Smooth muscle cell (in vitro differentiated cells): ENCODE results near the gene SLC16A3. TPM values are rescaled to one million over a fixed set of nuclear protein-coding genes. Genes with fewer than 3 reads are reported as not detected.

Source experiments
- DNase-seq: peaks from one replicate; lab custom pipeline; 2025; ENCODE audit not compliant: unreplicated experiment; lab: John Stamatoyannopoulos, UW
- H2AFZ ChIP-seq: fragments of 200-600 bp; sonication (generic); 2 replicates; pipeline ENCODE4 v1.6.0; 2016; ENCODE audit warnings: antibody characterized with exemption, low read depth, mild to moderate bottlenecking
- H3F3A ChIP-seq: fragments of 200-600 bp; sonication (generic); 2 replicates; pipeline ENCODE4 v1.6.0; 2017; ENCODE audit warnings: antibody characterized with exemption, low read depth
- H3K27ac ChIP-seq: fragments of 200-600 bp; sonication (generic); 2 replicates; pipeline ENCODE4 v1.5.1; 2016; ENCODE audit warnings: low read depth, mild to moderate bottlenecking
- H3K27me3 ChIP-seq: fragments of 200-600 bp; sonication (generic); 2 replicates; pipeline ENCODE4 v1.6.1; 2016; ENCODE audit warnings: low read depth, mild to moderate bottlenecking
- H3K36me3 ChIP-seq: fragments of 200-600 bp; sonication (generic); 2 replicates; pipeline ENCODE4 v1.5.1; 2016; ENCODE audit warnings: low read depth
- H3K4me1 ChIP-seq: fragments of 200-600 bp; sonication (generic); 2 replicates; pipeline ENCODE4 v1.5.1; 2016; ENCODE audit warnings: low read depth
- H3K4me2 ChIP-seq: fragments of 200-600 bp; sonication (generic); 2 replicates; pipeline ENCODE4 v1.6.0; 2016; ENCODE audit warnings: mild to moderate bottlenecking
- H3K4me3 ChIP-seq: fragments of 200-600 bp; sonication (generic); 2 replicates; pipeline ENCODE4 v1.5.1; 2016; ENCODE audit warnings: mild to moderate bottlenecking
- H3K79me2 ChIP-seq: fragments of 200-600 bp; sonication (generic); 2 replicates; pipeline ENCODE4 v1.6.0; 2016; ENCODE audit warnings: low read depth, mild to moderate bottlenecking
- H3K9ac ChIP-seq: fragments of 200-600 bp; sonication (generic); 2 replicates; pipeline ENCODE4 v1.6.0; 2016; ENCODE audit warnings: low read depth
- H3K9me3 ChIP-seq: fragments of 200-600 bp; sonication (generic); replicated peaks from 2 replicates; pipeline ENCODE4 v1.5.1; 2016; ENCODE audit warnings: low read depth
- H4K20me1 ChIP-seq: fragments of 200-600 bp; sonication (generic); 2 replicates; pipeline ENCODE4 v1.6.0; 2016; ENCODE audit warnings: low read depth
- WGBS: methylation state at CpG from one replicate; pipeline ENCODE4 v1.1.7; 2016; ENCODE audit warnings: low lambda C conversion rate; 5-methylcytosine and 5-hydroxymethylcytosine counted together
- polyA plus RNA-seq: library from polyadenylated mRNA; unstranded; fragments of >200 nt; fragmentation: Nextera tagmentation; extraction: Ambion mirVana; gene quantifications from 2 replicates; pipeline ENCODE4 v1.2.1, GENCODE V29; 2016
- total RNA-seq: library from RNA; depleted of rRNA; stranded (reverse); fragments of >200 nt; gene quantifications from 2 replicates; pipeline ENCODE4 v1.2.3, GENCODE V29; 2014
- TF ChIP-seq, protein P1 (sequence below): fragments of 200-600 bp; sonication (generic); IDR thresholded peaks from 2 replicates; pipeline ENCODE4 v1.5.1; 2017; ENCODE audit warnings: borderline replicate concordance, mild to moderate bottlenecking, antibody characterized with exemption; ENCODE audit not compliant: insufficient read depth, poor library complexity, severe bottlenecking

The SLC16A3 gene
- total and polyA plus RNA-seq, 2 experiments from 2014 or later = 83.3 to 180 TPM

DNA sequence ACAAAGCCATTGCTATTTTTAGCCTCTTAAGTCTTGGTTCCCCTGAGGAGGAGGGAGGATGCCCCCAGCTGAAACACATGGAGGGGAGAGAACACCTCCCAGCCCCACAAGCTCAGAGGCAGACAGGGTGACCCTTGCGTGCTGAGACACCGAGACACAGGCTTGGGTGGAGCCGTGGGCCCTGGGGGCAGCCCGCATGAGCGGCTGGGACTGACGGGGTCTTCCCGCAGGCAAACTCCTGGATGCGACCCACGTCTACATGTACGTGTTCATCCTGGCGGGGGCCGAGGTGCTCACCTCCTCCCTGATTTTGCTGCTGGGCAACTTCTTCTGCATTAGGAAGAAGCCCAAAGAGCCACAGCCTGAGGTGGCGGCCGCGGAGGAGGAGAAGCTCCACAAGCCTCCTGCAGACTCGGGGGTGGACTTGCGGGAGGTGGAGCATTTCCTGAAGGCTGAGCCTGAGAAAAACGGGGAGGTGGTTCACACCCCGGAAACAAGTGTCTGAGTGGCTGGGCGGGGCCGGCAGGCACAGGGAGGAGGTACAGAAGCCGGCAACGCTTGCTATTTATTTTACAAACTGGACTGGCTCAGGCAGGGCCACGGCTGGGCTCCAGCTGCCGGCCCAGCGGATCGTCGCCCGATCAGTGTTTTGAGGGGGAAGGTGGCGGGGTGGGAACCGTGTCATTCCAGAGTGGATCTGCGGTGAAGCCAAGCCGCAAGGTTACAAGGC, 9.8 kb downstream of the SLC16A3 start:
- H3K79me2 ChIP-seq = peaks cover 45% of the 10 kb centered on the region
- H3K4me3 ChIP-seq = no peak overlapping the region

DNA sequence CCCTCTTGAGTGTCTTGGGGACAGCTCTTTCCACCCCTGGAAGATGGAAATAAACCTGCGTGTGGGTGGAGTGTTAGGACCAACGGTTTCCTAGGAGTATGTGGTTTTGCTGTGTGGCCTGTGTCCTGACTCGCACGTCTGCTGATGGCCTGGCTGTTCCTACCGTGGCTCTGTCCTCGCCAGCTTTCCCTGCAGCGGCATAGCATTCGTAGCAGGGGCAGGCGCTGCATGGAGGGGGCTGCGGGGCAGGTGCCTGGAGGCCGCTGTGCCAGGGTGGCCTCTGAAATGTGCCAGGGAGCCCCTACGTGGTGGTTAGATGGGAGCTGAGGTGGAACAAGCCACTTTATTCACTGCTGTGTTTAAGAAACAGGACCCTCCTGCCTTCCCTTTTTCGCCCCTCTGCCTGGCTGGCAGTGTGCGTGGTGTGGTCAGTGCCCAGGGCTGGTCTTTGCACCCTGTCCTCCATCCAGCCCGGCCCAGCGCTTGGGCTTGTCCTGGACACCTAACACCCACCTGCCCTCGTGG, 10.6 kb downstream of the SLC16A3 start:
- TF ChIP-seq, protein P1, sequence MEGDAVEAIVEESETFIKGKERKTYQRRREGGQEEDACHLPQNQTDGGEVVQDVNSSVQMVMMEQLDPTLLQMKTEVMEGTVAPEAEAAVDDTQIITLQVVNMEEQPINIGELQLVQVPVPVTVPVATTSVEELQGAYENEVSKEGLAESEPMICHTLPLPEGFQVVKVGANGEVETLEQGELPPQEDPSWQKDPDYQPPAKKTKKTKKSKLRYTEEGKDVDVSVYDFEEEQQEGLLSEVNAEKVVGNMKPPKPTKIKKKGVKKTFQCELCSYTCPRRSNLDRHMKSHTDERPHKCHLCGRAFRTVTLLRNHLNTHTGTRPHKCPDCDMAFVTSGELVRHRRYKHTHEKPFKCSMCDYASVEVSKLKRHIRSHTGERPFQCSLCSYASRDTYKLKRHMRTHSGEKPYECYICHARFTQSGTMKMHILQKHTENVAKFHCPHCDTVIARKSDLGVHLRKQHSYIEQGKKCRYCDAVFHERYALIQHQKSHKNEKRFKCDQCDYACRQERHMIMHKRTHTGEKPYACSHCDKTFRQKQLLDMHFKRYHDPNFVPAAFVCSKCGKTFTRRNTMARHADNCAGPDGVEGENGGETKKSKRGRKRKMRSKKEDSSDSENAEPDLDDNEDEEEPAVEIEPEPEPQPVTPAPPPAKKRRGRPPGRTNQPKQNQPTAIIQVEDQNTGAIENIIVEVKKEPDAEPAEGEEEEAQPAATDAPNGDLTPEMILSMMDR = no peak
- peaks cover 3% of the 10 kb centered on the region for H3K4me1 ChIP-seq
- peaks cover 100% of the 10 kb centered on the region for H4K20me1 ChIP-seq
- H3K27me3 ChIP-seq = no peaks in the 10 kb centered on the region
- H3K9me3 ChIP-seq = no peaks in the 10 kb centered on the region
- no peak overlapping the region for H3K4me3 ChIP-seq
- DNase-seq = no peak
- H3F3A ChIP-seq = peaks cover 38% of the 10 kb centered on the region
- peaks cover 36% of the 10 kb centered on the region for H3K79me2 ChIP-seq
- peak overlapping the region; percentile 54 for H3K27ac ChIP-seq
- no peak overlapping the region for H2AFZ ChIP-seq
- no peak overlapping the region for H3K4me2 ChIP-seq
- WGBS = 82% methylated on average over 17 of the region's 17 CpGs
- H3K9ac ChIP-seq = no peak overlapping the region
- H3K36me3 ChIP-seq = no peaks in the 10 kb centered on the region

More for the DNA sequence above, 9.8 kb downstream of the SLC16A3 start:
- H3K27me3 ChIP-seq = no peaks in the 10 kb centered on the region
- H3K27ac ChIP-seq = peak overlapping the region; percentile 5
- H2AFZ ChIP-seq = no peak overlapping the region
- TF ChIP-seq, protein P1 = no peak
- DNase-seq = no peak
- H3K9ac ChIP-seq = no peak overlapping the region
- WGBS = 86% methylated on average over 33 of the region's 33 CpGs
- no peaks in the 10 kb centered on the region for H3K9me3 ChIP-seq
- peaks cover 30% of the 10 kb centered on the region for H3F3A ChIP-seq
- H4K20me1 ChIP-seq = peaks cover 100% of the 10 kb centered on the region
- peaks cover 3% of the 10 kb centered on the region for H3K4me1 ChIP-seq
- H3K4me2 ChIP-seq = no peak overlapping the region
- no peaks in the 10 kb centered on the region for H3K36me3 ChIP-seq

DNA sequence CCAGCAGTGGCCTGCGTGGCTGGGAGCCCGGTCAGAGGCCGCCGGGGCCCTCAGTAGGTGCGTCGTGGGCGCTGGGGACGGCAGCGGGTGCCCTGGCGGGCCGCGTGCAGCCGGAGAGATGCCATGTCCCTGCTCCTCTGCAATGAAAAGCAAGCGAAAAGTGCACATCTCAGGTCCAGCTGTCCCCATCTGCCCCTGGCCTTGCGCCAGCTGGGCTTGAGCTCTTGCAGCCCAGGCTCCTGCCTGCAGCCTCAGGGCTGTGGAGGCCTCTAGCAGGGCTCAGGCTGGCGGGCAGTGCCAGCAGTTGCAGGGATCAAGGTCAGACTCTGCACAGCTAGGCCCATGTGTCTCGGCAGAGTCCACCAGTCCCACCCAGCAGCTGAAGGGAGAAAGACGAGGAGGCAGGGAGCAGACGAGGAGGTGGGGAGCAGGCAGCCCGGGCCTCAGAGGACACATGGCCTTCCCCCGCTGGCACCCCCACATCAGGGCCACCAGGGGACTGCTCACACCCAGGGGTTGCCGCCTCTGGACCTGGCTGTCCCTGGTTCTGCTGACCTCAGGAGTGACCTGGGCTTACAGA, 11.2 kb downstream of the SLC16A3 start:
- no peak overlapping the region for H3K9ac ChIP-seq
- H3K4me1 ChIP-seq = peaks cover 3% of the 10 kb centered on the region
- H3K9me3 ChIP-seq = no peaks in the 10 kb centered on the region
- no peak overlapping the region for H2AFZ ChIP-seq
- no peak for DNase-seq
- H4K20me1 ChIP-seq = peaks cover 100% of the 10 kb centered on the region
- H3K4me3 ChIP-seq = no peak overlapping the region
- TF ChIP-seq, protein P1 = no peak
- peak overlapping the region; percentile 54 for H3K27ac ChIP-seq
- H3K79me2 ChIP-seq = peaks cover 31% of the 10 kb centered on the region
- H3K36me3 ChIP-seq = no peaks in the 10 kb centered on the region
- peaks cover 43% of the 10 kb centered on the region for H3F3A ChIP-seq
- H3K27me3 ChIP-seq = no peaks in the 10 kb centered on the region
- H3K4me2 ChIP-seq = no peak overlapping the region
- 92% methylated on average over 22 of the region's 22 CpGs for WGBS
